DMS 273 (cell line): ENCODE data around the gene MIOX.

ENCODE experiments used
- DNase-seq: peaks from one replicate; lab custom pipeline; 2025; ENCODE audit not compliant: unreplicated experiment; lab: John Stamatoyannopoulos, UW

MIOX gene

DNA sequence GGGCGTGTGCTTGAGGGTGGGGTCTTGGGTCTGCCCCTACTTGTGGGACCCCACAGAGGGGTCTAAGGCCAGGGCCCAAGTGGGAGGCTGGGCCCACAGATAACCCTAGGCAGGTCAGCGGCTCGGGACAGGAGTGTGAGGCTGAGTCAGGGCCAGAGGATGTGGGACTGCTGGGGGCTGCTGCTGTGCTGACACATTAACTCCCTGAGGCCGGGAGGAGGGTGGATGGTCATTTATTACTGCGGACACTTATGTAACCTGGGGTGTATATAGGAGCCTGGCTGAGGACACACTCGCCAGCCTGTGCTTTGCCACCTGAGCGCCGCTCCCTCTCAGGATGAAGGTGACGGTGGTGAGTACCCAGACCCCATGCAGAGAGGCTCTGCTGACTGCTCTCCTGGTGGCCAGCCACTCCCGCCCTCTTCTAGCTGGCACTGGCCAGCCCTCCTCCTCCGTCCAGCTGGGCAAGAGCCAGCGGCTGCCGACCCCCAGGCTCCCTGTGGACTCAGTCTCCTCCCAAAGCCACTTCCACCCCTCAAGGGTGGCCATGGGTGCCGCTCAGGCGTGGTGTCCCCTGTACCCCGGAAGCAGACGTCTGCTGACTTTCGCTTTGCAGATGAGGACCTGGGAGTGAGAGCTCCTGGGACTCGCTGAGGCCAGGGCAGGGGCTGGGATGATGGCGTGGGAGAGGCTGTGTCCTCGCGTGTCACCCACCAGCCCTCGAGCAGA, at the start of gene MIOX:
MIOX (plus strand) TSS at position 299 of the 729 bp plus-strand sequence; CDS start at position 338, 39 bp downstream.
- DNase-seq: no peak

GRCh38 chr22:50437511-50438304, 49.0 kb upstream of the MIOX start:
- no peak for DNase-seq

DNA sequence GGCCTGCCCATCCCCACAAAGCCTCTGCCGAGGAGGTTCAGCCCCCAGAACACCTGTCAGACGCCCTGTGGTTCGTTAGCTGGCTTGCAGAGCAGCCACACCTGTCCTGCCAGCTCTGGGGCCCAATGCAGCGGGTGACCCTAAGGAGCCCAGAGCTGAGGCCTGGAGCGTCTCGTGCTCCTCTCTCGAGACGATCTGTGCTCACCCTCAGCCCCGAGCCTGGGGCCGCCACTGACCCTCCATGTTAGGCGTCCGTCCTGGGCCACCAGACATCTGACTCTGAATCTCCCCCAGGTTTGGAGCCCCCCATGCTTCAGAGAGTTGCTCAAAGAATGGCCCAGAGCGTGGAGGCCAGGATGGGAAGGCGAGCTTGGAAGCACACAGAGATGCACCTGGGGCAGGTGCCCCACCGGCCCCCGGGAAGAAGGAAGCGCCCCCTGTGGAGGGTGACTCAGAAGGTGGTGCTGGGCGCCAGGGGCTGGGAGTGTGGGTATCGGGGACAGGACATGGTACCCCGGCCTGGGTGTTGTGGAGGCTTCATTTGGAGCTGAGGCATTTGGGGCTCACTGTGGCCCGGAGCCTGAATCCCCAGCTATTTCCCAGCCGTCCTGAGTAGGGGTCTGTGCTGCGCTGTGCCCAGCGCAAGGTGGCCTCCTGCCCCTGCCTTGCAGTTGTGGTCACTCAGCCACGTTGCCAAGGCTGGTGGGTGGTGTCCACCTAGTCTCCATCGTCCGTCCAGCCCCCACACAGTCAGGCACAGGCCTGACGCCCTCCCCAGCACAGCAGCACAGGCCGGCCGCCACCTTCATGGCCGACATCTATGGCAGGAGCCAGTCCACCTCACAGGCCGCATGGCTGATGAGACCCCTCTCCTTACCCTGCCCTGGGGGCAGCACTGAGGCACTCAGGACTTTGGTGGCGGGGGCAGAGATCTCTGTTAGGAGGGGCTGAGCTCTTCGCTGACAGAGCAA, 48.1 kb upstream of the MIOX start:
- no peak for DNase-seq

GRCh38 chr22:50439314-50439870, 47.3 kb upstream of the MIOX start:
- DNase-seq: no peak

- no peak for DNase-seq
Measured at GRCh38 chr22:50439871-50440331, 46.8 kb upstream of the MIOX start.

GRCh38 chr22:50440544-50441249, 46.0 kb upstream of the MIOX start:
- DNase-seq: no peak

GRCh38 chr22:50441428-50441993, 45.1 kb upstream of the MIOX start:
- no peak for DNase-seq

DNA sequence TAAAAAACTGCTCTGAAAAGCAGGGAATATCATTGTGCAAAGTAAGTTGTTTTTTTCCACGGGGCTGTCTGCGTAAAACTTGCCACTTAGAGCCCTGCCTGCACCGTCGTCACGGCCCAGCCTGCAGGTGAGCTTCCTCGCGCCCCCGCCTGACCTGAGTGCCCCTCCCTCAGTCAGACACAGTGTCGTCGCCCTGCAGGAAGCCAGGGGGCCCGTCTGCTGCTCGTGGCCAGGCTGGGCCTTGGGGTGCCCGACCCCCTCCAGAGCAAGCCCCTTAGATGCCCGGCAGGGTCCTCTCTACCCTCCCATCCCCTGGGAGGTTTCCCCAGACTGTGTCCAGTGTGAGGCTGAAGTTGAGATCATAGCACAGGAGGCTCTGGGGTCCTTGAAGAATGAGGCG, 43.5 kb upstream of the MIOX start:
- DNase-seq: no peak

DNA sequence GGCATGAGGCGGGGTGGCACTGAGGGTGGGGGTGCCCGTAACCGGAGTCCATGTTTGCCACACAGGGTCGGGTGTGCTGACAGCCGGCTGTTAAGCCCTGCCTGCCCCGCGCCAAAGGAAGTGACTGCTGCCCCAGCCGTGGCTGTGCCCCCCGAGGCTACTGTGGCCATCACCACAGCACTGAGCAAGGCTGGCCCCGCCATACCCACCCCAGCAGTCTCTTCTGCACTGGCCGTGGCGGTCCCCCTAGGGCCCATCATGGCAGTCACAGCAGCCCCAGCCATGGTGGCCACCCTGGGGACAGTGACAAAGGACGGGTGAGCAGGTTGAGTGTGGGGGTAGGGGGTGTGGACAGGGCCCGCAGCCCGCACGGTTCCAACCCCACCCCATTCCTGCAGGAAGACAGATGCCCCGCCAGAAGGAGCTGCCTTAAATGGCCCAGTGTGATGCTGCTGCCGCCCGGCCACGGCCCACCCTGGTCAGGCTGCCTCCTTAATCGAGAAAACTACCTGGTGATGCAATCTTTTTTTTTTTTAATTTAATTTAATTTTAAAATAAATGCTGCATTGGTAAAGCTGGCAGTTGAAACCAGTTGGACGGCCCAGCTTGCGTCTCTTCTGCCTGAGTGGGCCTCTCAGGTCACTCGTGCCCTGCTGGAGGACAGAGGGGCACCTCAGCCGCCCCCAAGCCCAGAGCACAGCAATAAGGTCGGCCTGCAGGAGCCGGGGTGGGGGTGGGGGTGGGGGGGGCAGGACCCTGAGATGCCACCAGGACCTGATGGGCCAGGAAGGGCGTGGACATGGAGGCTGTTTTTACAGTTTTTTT, 42.6 kb upstream of the MIOX start:
- DNase-seq: peak; percentile 50

GRCh38 chr22:50444663-50445062, 42.0 kb upstream of the MIOX start:
- peak; percentile 25 for DNase-seq

GRCh38 chr22:50445071-50445879, 41.4 kb upstream of the MIOX start:
- DNase-seq: peak; percentile 25

GRCh38 chr22:50445880-50446707, 40.6 kb upstream of the MIOX start:
- no peak for DNase-seq

DNA sequence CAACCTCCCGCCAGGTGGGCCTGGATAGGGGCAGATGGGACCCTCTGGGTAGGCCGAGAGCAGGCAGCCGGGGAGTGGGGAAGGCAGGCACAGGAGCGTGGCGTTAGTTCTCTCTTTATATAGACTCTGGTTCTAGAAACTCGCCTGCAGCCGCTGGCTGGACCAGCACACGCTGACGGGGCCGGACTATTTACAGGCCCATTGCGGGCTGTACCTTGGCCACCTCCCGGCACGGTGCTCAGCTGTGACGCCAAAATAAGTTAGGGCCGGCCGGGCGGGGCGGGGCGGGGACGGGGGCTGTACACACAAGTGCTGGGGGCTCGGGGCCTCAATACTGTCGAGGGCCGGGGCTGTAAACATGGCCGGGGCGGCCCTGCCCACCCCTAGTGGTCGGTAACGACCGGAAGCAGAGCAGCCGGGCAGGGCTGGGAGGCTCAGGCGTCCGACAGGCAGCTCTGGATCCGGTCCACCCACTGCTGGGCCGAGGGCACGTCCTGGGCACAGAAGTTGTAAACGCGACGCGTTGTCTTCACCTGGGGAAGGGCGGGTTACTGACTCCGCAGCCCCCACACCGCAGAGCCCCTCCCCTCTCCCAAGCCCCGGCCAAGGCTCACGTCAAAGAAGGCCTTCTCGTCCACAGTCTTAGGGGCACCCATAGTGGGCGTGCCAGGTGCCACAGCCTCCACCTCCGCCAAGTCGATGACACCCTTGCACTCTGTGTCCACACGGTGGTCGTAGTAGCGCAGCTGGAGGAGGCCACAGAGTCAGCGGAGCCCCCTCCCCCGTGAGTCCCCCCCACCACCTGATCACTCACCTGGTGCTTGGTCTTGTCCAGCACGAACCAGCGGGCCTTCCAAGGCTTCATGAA, 39.7 kb upstream of the MIOX start:
- no peak for DNase-seq

GRCh38 chr22:50447576-50448551, 38.8 kb upstream of the MIOX start:
- no peak for DNase-seq

GRCh38 chr22:50452649-50453048, 34.0 kb upstream of the MIOX start:
- no peak for DNase-seq
